Measurements from ENCODE around the gene LRRC2. TPM values are rescaled to one million over a fixed set of nuclear protein-coding genes. Genes with fewer than 3 reads are reported as not detected.
A peak's percentile ranks its signal among the peaks of the same experiment; 100 is the strongest.

Gene LRRC2
- total and polyA plus RNA-seq, 2 of the 13 experiments (the other 11 are each of a cell fraction or from before 2014, with no cell fraction given): 0.27 to 0.58 TPM

GRCh38 chr3:46488735-46489361, 77.3 kb downstream of the LRRC2 start:
- H3K9ac ChIP-seq (ENCODE audit: insufficient read depth, low read depth, low read length): no peak overlapping the region
- ATAC-seq (peak; percentile 97), DNase-seq (ENCODE audit: low spot score) (peak; percentile 76), FAIRE-seq (peak; percentile 86)
- H3K4me1 ChIP-seq (ENCODE audit: insufficient read depth, low read length): peaks cover 14% of the 10 kb centered on the region
- no peaks in the 10 kb centered on the region for H3K79me2 ChIP-seq (ENCODE audit: insufficient read depth, low read length)
- ChIA-PET POLR2A (interaction anchor here (2.3 kb wide), 1 partner anchor 69 kb away, joined by 8 read pairs; no protein-coding TSS in a partner anchor), CTCF (ENCODE audit: low intra/inter-chr PET ratio, low total read pairs) (interaction anchor here (0.7 to 1.7 kb wide), 9 partner anchors 9 to 406 kb away, joined by 3 to 32 read pairs (median 5); partner anchors contain the start of gene RTP3)
- in situ Hi-C loops (cut with HindIII; ENCODE audit: extremely low pct_ligation_motif_present, low pct_unique_long_range_greater_than_20kb): loop anchor here (10.0 kb wide), 1 partner anchor 176 kb away; no protein-coding TSS in a partner anchor
- no peaks in the 10 kb centered on the region for H3K36me3 ChIP-seq (replicated peaks in 1 of 2; ENCODE audit: control insufficient read depth in 1 of 2, insufficient read depth in 2 of 2, low read length in 2 of 2)
- WGBS (ENCODE audit: low lambda C conversion rate): 1% methylated on average over 9 of the region's 26 CpGs
- intact Hi-C loops (cut with micrococcal nuclease; ENCODE audit: unreplicated experiment): loop anchor here (1.0 kb wide), 1 partner anchor 69 kb away; no protein-coding TSS in a partner anchor
- no TSS peak for BruUV-seq (replicated peaks)
- H2AFZ ChIP-seq (ENCODE audit: low read length): no peak overlapping the region
- no peaks in the 10 kb centered on the region for H3K9me3 ChIP-seq (ENCODE audit: low read length)
- no peaks in the 10 kb centered on the region; a peak in 1 of 5 replicates for H3K27me3 ChIP-seq (ENCODE audit: control insufficient read depth in 1 of 2, insufficient read depth in 2 of 2, low read length in 2 of 2)
- no peak overlapping the region; the same call in 1 of the 2 replicates for H3K4me2 ChIP-seq (ENCODE audit: low read depth, low read length)
- no peak overlapping the region for H3K27ac ChIP-seq (ENCODE audit: extremely low read length, insufficient read depth, low read length)
- H3K4me3 ChIP-seq (replicated peaks in 1 of 3; ENCODE audit: insufficient read depth in 1 of 3, low read depth in 2 of 3, low read length in 3 of 3): peak overlapping the region in 1 of 3 experiments; percentile 7; a peak in 1 of 6 replicates
- no peaks in the 10 kb centered on the region for H4K20me1 ChIP-seq (ENCODE audit: insufficient read depth, low read length)
- TF ChIP-seq GATAD2A (CRISPR knock-in tag; IDR thresholded peaks at IDR 0.05): peak; percentile 62; the same call in 1 of the 2 replicates
- peak; percentile 49; the same call in 1 of the 2 replicates for TF ChIP-seq THRA (CRISPR knock-in tag; IDR thresholded peaks at IDR 0.05; ENCODE audit: borderline replicate concordance)
- no peak for TF ChIP-seq NONO (IDR thresholded peaks at IDR 0.05)
- peak; percentile 57 for TF ChIP-seq NONO (CRISPR knock-in tag; conservative IDR thresholded peaks at IDR 0.05)
- TF ChIP-seq ZNF382 (CRISPR knock-in tag; IDR thresholded peaks at IDR 0.05; ENCODE audit: borderline replicate concordance): no peak
- no peak for TF ChIP-seq AGO2 (optimal IDR thresholded peaks at IDR 0.05; ENCODE audit: low read depth, low read length)
- TF ChIP-seq CTCF (CRISPR knock-in tag; IDR thresholded peaks at IDR 0.05): peak; percentile 99
- no peak for TF ChIP-seq FIP1L1 (IDR thresholded peaks at IDR 0.05; ENCODE audit: borderline replicate concordance, insufficient read depth, low read depth, low read length)
- 0 out of 2 replicates have a peak, but pooled peaks have one; percentile 54 for TF ChIP-seq ZNF792 (CRISPR knock-in tag; IDR thresholded peaks at IDR 0.05)
- TF ChIP-seq MAFK (conservative IDR thresholded peaks at IDR 0.05 in 1 of 2, IDR thresholded peaks at IDR 0.05 in 1 of 2; ENCODE audit: low read length in 2 of 2): 0 out of 4 replicates have a peak, but pooled peaks of 1 of the 2 experiments have one; percentile 4
- no peak for TF ChIP-seq ZFP90 (CRISPR knock-in tag; IDR thresholded peaks at IDR 0.05; ENCODE audit: borderline replicate concordance)
- TF ChIP-seq NR2F6 (IDR thresholded peaks at IDR 0.05): no peak
- TF ChIP-seq NR2F6 (CRISPR knock-in tag; IDR thresholded peaks at IDR 0.05): peak; percentile 57; the same call in 1 of the 2 replicates
- TF ChIP-seq ZNF605 (CRISPR knock-in tag; IDR thresholded peaks at IDR 0.05): peak; percentile 37; the same call in 1 of the 2 replicates
- peak; percentile 35; the same call in 1 of the 2 replicates for TF ChIP-seq HOXA3 (CRISPR knock-in tag; IDR thresholded peaks at IDR 0.05)
- TF ChIP-seq YEATS2 (CRISPR knock-in tag; IDR thresholded peaks at IDR 0.05; ENCODE audit: borderline replicate concordance): peak; percentile 58; the same call in 1 of the 2 replicates
- TF ChIP-seq ZNF883 (CRISPR knock-in tag; IDR thresholded peaks at IDR 0.05; ENCODE audit: not compliant biosample characterization): no peak
- TF ChIP-seq ZSCAN31 (CRISPR knock-in tag; IDR thresholded peaks at IDR 0.05; ENCODE audit: low read depth): peak; percentile 25; the same call in 1 of the 2 replicates
- TF ChIP-seq CC2D1A (CRISPR knock-in tag; IDR thresholded peaks at IDR 0.05): no peak
- peak; percentile 28; the same call in 1 of the 2 replicates for TF ChIP-seq SAP130 (CRISPR knock-in tag; IDR thresholded peaks at IDR 0.05; ENCODE audit: low read depth)
- no peak for TF ChIP-seq SP140L (CRISPR knock-in tag; IDR thresholded peaks at IDR 0.05; ENCODE audit: borderline replicate concordance)
- no peak for TF ChIP-seq ZNF530 (CRISPR knock-in tag; IDR thresholded peaks at IDR 0.05; ENCODE audit: low read depth)
- TF ChIP-seq ESRRA (CRISPR knock-in tag; IDR thresholded peaks at IDR 0.05; ENCODE audit: low read depth): 0 out of 2 replicates have a peak, but pooled peaks have one; percentile 36
- no peak for TF ChIP-seq ATF1 (CRISPR knock-in tag; IDR thresholded peaks at IDR 0.05)

All from HepG2 (cell line).